T-helper 1 cell treated with Interleukin-12 subunit alpha and Interleukin-12 subunit beta and Interleukin-4 antibody, amounts not matched to agents 30 μg/mL and 1 μg/mL, for 36 hours (primary cell): ENCODE measurements around the gene SASS6.
A peak's percentile ranks its signal among the peaks of the same experiment; 100 is the strongest.
"Not testable (repeated sequence)": the region's sequence is repeated elsewhere in the genome, so short reads cannot be mapped to it uniquely, and the experiment has no call there.

ENCODE experiments used
- H3K27ac Mint-ChIP-seq: one replicate; pipeline ENCODE4 v1.8.0; 2021; ENCODE audit warnings: mild to moderate bottlenecking, mixed read lengths
- H3K27me3 Mint-ChIP-seq: one replicate; pipeline ENCODE4 v1.8.0; 2021; ENCODE audit warnings: low read depth, mixed read lengths
- H3K36me3 Mint-ChIP-seq: one replicate; pipeline ENCODE4 v1.8.0; 2021; ENCODE audit warnings: low read depth, mixed read lengths
- H3K4me1 Mint-ChIP-seq: one replicate; pipeline ENCODE4 v1.8.0; 2021; ENCODE audit warnings: low read depth, mixed read lengths
- H3K4me3 Mint-ChIP-seq: one replicate; pipeline ENCODE4 v1.8.0; 2021; ENCODE audit warnings: mild to moderate bottlenecking, moderate library complexity, mixed read lengths
- H3K9me3 Mint-ChIP-seq: one replicate; pipeline ENCODE4 v1.8.0; 2021; ENCODE audit warnings: mixed read lengths

SASS6 gene

DNA sequence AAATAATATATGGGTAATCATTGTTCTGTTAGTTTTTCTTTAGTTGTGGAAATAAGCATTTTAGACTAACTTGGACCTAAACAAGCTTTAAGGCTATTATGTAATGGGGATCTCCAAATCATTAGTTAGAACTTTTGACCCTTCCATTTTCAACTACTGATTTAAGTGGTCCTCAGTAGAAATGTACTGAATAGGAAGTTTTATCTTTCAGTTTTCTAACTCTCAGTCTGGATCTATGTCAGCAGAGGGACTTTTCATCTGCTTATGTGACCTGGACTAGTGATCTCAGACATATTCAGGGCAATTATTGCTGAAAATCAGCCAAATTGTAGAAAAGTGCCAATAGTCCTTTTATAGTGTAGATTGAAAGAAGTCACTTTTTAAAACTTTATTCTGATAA lies 56.0 kb downstream of the SASS6 start:
- no peaks in the 10 kb centered on the region for H3K27me3 Mint-ChIP-seq
- no peaks in the 10 kb centered on the region for H3K9me3 Mint-ChIP-seq
- peaks cover 33% of the 10 kb centered on the region for H3K36me3 Mint-ChIP-seq
- H3K4me3 Mint-ChIP-seq, result no peak overlapping the region
- H3K4me1 Mint-ChIP-seq, result peaks cover 11% of the 10 kb centered on the region
- H3K27ac Mint-ChIP-seq, result no peak overlapping the region

- Mint-ChIP-seq H3K4me3 (no peak overlapping the region), H3K27me3 (no peaks in the 10 kb centered on the region), H3K27ac (no peak overlapping the region), H3K4me1 (peaks cover 11% of the 10 kb centered on the region), H3K36me3 (peaks cover 37% of the 10 kb centered on the region), H3K9me3 (no peaks in the 10 kb centered on the region)
Observed at GRCh38 chr1:100076319-100076718, 56.4 kb downstream of the SASS6 start.

GRCh38 chr1:100075773-100076172 lies 57.0 kb downstream of the SASS6 start:
- H3K36me3 Mint-ChIP-seq, result peaks cover 39% of the 10 kb centered on the region
- H3K27ac Mint-ChIP-seq, result no peak overlapping the region
- H3K4me3 Mint-ChIP-seq, result no peak overlapping the region
- H3K27me3 Mint-ChIP-seq, result no peaks in the 10 kb centered on the region
- peaks cover 11% of the 10 kb centered on the region for H3K4me1 Mint-ChIP-seq
- no peaks in the 10 kb centered on the region for H3K9me3 Mint-ChIP-seq

DNA sequence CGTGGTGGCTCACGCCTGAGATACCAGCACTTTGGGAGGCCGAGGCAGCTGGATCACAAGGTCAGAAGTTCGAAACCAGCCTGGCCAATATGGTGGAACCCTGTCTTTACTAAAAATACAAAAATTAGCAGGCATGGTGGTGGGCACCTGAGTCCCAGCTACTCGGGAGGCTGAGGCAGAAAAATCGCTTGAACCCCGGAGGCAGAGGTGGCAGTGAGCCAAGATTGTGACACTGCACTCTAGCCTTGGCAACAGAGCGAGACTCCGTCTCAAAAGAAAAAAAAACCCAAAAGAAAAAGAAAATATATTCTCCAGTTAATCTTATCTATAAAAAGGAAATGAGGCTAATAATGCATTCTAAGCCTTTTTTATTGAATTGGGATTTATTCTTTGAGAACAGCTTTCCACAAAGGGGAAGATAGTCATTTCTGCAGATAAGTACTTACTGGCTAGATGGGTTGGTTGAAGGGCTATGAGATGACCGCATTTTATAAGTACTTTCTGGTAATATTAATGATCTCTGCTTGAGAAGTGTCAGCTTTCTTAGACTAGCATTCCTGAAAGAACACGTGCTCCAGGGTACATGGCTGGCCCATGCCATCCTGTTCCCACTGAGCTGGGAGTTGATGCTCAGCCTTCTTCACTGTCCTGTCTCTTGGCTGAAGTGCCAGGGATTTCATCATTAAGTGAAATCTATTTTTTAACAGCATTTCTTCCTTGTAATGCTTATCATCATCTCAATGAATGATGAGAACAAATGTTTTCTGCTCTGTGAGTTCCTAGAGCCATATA lies 57.9 kb downstream of the SASS6 start:
- H3K27me3 Mint-ChIP-seq, result no peaks in the 10 kb centered on the region
- H3K9me3 Mint-ChIP-seq, result no peaks in the 10 kb centered on the region
- no peak overlapping the region for H3K27ac Mint-ChIP-seq
- H3K4me3 Mint-ChIP-seq, result no peak overlapping the region
- H3K36me3 Mint-ChIP-seq, result peaks cover 44% of the 10 kb centered on the region
- H3K4me1 Mint-ChIP-seq, result peaks cover 17% of the 10 kb centered on the region

GRCh38 chr1:100073531-100073930 lies 59.2 kb downstream of the SASS6 start:
- Mint-ChIP-seq H3K27me3 (no peaks in the 10 kb centered on the region), H3K36me3 (peaks cover 42% of the 10 kb centered on the region), H3K27ac (no peak overlapping the region), H3K4me1 (peaks cover 24% of the 10 kb centered on the region), H3K9me3 (no peaks in the 10 kb centered on the region), H3K4me3 (no peak overlapping the region)

DNA sequence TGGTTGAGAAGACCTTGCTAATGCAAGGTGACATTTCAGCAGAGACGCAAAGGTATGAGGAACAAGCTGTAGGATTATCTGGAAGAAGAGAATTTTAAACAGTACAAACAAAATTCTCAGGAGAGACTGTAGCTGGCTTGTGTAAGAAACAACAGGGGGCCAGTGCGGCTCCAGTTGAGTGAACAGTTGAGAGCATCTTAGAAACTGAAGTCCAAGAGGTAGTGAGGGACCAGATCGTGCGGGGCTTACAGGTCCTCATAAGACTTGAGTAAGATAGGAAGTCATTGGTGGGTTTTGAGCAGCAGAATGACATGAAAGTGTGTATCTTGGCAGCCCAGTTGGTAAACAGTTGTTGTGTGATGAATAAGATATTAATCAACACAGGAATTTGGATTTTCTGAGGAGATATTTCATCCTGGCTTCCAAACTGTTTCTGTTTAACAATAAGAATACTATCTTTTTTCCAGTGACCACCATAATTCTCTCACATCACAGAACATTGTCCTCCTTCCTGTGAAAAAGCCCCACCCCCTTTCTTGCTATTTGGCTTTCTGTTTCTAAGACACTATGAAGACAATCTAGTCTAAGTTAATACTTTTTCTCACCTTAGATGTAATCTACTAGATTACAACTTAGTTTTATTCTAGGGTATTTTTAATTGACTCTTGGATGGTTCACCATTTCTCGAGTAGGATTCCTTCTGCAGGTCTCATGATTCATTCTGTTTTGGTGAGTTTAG lies 62.4 kb downstream of the SASS6 start:
- H3K36me3 Mint-ChIP-seq, result peaks cover 42% of the 10 kb centered on the region
- H3K4me1 Mint-ChIP-seq, result peaks cover 17% of the 10 kb centered on the region
- H3K4me3 Mint-ChIP-seq, result no peak overlapping the region
- H3K27me3 Mint-ChIP-seq, result no peaks in the 10 kb centered on the region
- H3K27ac Mint-ChIP-seq, result peak overlapping the region; percentile 42
- H3K9me3 Mint-ChIP-seq, result no peaks in the 10 kb centered on the region

GRCh38 chr1:100065969-100066227 lies 66.8 kb downstream of the SASS6 start:
- Mint-ChIP-seq H3K36me3 (peaks cover 44% of the 10 kb centered on the region), H3K27ac (no peak overlapping the region), H3K27me3 (no peaks in the 10 kb centered on the region), H3K4me1 (peaks cover 27% of the 10 kb centered on the region), H3K9me3 (no peaks in the 10 kb centered on the region), H3K4me3 (no peak overlapping the region)

GRCh38 chr1:100065183-100065968 lies 67.4 kb downstream of the SASS6 start:
- Mint-ChIP-seq H3K27ac (no peak overlapping the region), H3K9me3 (no peaks in the 10 kb centered on the region), H3K27me3 (no peaks in the 10 kb centered on the region), H3K4me3 (no peak overlapping the region), H3K36me3 (peaks cover 46% of the 10 kb centered on the region), H3K4me1 (peaks cover 27% of the 10 kb centered on the region)

GRCh38 chr1:100061681-100062080 lies 71.0 kb downstream of the SASS6 start:
- Mint-ChIP-seq H3K9me3 (no peaks in the 10 kb centered on the region), H3K36me3 (peaks cover 40% of the 10 kb centered on the region), H3K4me1 (peaks cover 18% of the 10 kb centered on the region), H3K27me3 (no peaks in the 10 kb centered on the region), H3K4me3 (no peak overlapping the region), H3K27ac (no peak overlapping the region)

DNA sequence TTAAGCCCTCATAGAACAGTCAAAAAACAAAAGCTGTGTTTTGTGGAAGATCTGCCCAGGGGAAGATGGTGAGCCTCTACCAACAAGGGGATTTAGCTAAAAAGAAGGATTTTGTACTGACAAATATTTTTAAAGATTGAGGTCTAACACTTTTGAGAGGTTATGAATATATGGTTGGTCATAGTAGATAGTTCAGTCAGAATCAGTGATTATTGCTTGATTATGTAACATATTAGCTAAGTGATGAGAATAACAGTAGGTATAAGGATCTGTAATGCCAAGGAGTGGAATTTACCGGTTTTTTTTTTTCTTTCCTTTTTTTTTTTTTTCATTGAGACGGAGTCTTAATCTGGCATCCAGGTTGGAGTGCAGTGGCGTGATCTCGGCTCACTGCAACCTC lies 79.0 kb downstream of the SASS6 start:
- Mint-ChIP-seq H3K36me3 (peaks cover 33% of the 10 kb centered on the region), H3K9me3 (no peaks in the 10 kb centered on the region), H3K4me3 (no peak overlapping the region), H3K27me3 (no peaks in the 10 kb centered on the region), H3K27ac (no peak overlapping the region), H3K4me1 (peaks cover 29% of the 10 kb centered on the region)

DNA sequence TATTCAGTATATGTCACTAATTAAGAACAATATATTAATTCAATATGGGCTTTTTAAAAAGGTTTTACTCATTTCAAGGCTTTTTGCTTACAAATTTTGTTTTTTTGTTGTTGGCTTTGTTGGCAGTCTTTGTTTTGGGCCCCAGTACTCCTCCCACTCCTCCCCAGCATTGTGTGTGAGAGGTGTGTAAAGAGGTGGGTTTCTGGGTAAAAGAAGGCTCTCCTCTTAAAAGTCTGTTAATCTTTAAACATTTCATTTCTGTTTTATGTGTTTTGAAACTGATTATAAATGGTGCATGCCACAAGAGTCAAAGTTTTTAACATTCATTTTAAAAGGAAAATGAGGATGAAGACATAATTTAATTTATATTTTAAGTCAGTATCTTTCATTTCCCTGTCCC lies 79.6 kb downstream of the SASS6 start:
- peaks cover 36% of the 10 kb centered on the region for H3K36me3 Mint-ChIP-seq
- H3K27ac Mint-ChIP-seq, result no peak overlapping the region
- no peaks in the 10 kb centered on the region for H3K27me3 Mint-ChIP-seq
- peaks cover 34% of the 10 kb centered on the region for H3K4me1 Mint-ChIP-seq
- H3K9me3 Mint-ChIP-seq, result no peaks in the 10 kb centered on the region
- H3K4me3 Mint-ChIP-seq, result no peak overlapping the region

- Mint-ChIP-seq H3K4me3 (no peak overlapping the region), H3K27me3 (no peaks in the 10 kb centered on the region), H3K36me3 (peaks cover 30% of the 10 kb centered on the region), H3K4me1 (peaks cover 36% of the 10 kb centered on the region), H3K27ac (no peak overlapping the region), H3K9me3 (no peaks in the 10 kb centered on the region)
Observed at GRCh38 chr1:100051893-100052292, 80.8 kb downstream of the SASS6 start.

- peaks cover 38% of the 10 kb centered on the region for H3K4me1 Mint-ChIP-seq
- H3K4me3 Mint-ChIP-seq, result no peak overlapping the region
- H3K27ac Mint-ChIP-seq, result no peak overlapping the region
- H3K27me3 Mint-ChIP-seq, result no peaks in the 10 kb centered on the region
- H3K36me3 Mint-ChIP-seq, result peaks cover 26% of the 10 kb centered on the region
- H3K9me3 Mint-ChIP-seq, result no peaks in the 10 kb centered on the region
Observed at GRCh38 chr1:100051401-100051800, 81.3 kb downstream of the SASS6 start.

DNA sequence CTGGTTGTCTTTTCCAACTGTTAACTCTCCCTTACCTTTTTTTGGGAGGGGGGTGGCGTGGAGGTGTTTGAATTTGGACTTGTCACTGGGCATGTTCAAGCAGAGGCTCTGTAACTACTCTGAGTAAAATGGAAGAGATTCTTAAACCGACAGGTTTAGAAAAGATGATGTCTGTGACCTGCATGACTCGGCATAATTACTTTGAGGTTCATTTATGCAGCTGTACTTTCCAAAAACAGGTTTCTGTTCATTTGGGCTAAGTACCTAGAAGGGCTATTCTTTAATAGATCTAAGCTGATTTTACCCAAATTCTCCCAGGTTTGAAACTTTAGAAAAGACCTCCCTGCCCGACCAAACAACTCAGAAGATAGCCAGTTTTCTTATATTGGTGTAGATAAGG lies 82.6 kb downstream of the SASS6 start:
- Mint-ChIP-seq H3K36me3 (peaks cover 28% of the 10 kb centered on the region), H3K27ac (peak overlapping the region; percentile 27)

GRCh38 chr1:100047235-100047708 lies 85.5 kb downstream of the SASS6 start:
- H3K27me3 Mint-ChIP-seq, H3K9me3 Mint-ChIP-seq: not testable (repeated sequence)
- Mint-ChIP-seq H3K27ac (peak overlapping the region; percentile 82), H3K4me1 (peaks cover 53% of the 10 kb centered on the region), H3K4me3 (peak overlapping the region; percentile 65), H3K36me3 (peaks cover 45% of the 10 kb centered on the region)

More for the DNA sequence above, 82.6 kb downstream of the SASS6 start:
- Mint-ChIP-seq H3K9me3 (no peaks in the 10 kb centered on the region), H3K4me3 (no peak overlapping the region), H3K4me1 (peaks cover 44% of the 10 kb centered on the region), H3K27me3 (no peaks in the 10 kb centered on the region)
